Activated naive CD8-positive, alpha-beta T cell treated with anti-CD3 and anti-CD28 coated beads, Interleukin-2, amount 10 ng/mL, durations not matched to agents 7 days and 5 days (primary cell): Measurements from ENCODE around the gene CCDC30. TPM values are rescaled to one million over a fixed set of nuclear protein-coding genes. Genes with fewer than 3 reads are reported as not detected.
A peak's percentile ranks its signal among the peaks of the same experiment; 100 is the strongest.
"Not testable (repeated sequence)": the region's sequence is repeated elsewhere in the genome, so short reads cannot be mapped to it uniquely, and the experiment has no call there.

Source experiments
- ATAC-seq: fragments of 150-1000 bp; cut with Tn5 transposase; one replicate; pipeline ENCODE4 v1.10.0; 2021; ENCODE audit warnings: low read depth, moderate library complexity
- POLR2A ChIA-PET: fragments of 350-600 bp; sonication (Branson Sonifier 250); formaldehyde crosslinking; loops from one replicate; lab custom pipeline; 2021; ENCODE audit warnings: antibody characterized with exemption; lab: Charles Lee
- DNase-seq: peaks from one replicate; pipeline ENCODE4 v3.0.0; 2021
- H3K27ac Mint-ChIP-seq: one replicate; pipeline ENCODE4 v1.8.0; 2022; ENCODE audit warnings: mild to moderate bottlenecking, mixed read lengths
- H3K27me3 Mint-ChIP-seq: one replicate; pipeline ENCODE4 v1.8.0; 2022; ENCODE audit warnings: mild to moderate bottlenecking, moderate library complexity, mixed read lengths
- H3K36me3 Mint-ChIP-seq: one replicate; pipeline ENCODE4 v1.8.0; 2021; ENCODE audit warnings: mild to moderate bottlenecking, mixed read lengths
- H3K4me1 Mint-ChIP-seq: one replicate; pipeline ENCODE4 v1.8.0; 2021; ENCODE audit warnings: mixed read lengths
- H3K4me3 Mint-ChIP-seq: one replicate; pipeline ENCODE4 v1.8.0; 2022; ENCODE audit warnings: mild to moderate bottlenecking, moderate library complexity, mixed read lengths
- H3K9me3 Mint-ChIP-seq: one replicate; pipeline ENCODE4 v1.8.0; 2021; ENCODE audit warnings: mixed read lengths
- total RNA-seq, 2 experiments: library from RNA; stranded (reverse); gene quantifications; one replicate each; pipeline ENCODE4 v1.2.3, GENCODE V29; 2021

CCDC30 gene
- total RNA-seq, 2 experiments from 2014 or later: 2.8 to 3.1 TPM

DNA sequence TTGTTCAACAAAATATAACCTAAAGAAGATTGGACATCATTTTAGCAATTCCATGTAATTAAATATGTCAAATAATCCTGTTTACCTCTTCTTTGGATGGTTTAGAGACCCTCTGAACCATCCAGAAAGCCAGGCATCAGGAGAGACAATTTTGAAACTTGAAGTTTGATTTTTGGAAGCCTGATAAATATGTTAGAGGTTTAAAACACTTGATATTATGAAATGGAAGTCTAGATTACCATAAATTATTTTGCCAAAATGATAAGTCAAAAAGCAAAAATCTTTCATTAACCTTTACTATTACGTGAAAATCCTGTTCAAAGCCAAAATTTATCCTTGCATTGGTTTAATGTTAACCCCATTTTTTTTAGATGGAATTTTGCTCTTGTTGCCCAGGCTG is 43.5 kb downstream of the CCDC30 start:
- DNase-seq (no peak), ATAC-seq (no peak)
- Mint-ChIP-seq H3K27me3 (no peaks in the 10 kb centered on the region), H3K27ac (no peak overlapping the region), H3K9me3 (peaks cover 27% of the 10 kb centered on the region), H3K4me3 (no peak overlapping the region), H3K36me3 (peaks cover 8% of the 10 kb centered on the region), H3K4me1 (no peaks in the 10 kb centered on the region)
- POLR2A ChIA-PET: no interaction called here

DNA sequence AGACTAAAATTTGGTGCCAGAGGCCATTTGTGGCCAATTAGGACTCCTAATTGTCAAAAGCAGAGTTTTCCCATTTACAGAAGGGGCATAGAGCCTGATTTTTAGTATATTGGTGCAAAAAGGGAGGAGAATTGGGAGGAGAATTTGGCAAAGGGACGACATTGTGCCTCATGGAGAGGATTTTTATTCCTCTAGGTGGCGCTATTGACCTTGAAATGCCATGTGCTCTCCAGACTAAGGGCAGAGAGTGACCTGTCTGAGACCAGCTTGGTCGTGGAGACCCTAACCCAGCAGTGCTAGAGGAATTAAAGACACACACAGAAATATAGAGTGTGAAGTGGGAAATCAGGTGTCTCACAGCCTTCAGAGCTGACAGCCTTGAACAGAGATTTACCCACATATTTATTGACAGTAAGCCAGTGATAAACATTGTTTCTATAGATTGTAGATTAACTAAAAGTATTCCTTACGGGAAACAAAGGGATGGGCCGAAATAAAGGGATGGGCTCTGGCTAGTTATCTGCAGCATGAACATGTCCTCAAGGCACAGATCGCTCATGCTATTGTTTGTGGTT is 48.6 kb downstream of the CCDC30 start:
- POLR2A ChIA-PET, H3K27ac Mint-ChIP-seq, H3K27me3 Mint-ChIP-seq, H3K4me1 Mint-ChIP-seq, ATAC-seq, DNase-seq, H3K4me3 Mint-ChIP-seq: not testable (repeated sequence)
- Mint-ChIP-seq H3K9me3 (peaks cover 31% of the 10 kb centered on the region), H3K36me3 (peaks cover 13% of the 10 kb centered on the region)

DNA sequence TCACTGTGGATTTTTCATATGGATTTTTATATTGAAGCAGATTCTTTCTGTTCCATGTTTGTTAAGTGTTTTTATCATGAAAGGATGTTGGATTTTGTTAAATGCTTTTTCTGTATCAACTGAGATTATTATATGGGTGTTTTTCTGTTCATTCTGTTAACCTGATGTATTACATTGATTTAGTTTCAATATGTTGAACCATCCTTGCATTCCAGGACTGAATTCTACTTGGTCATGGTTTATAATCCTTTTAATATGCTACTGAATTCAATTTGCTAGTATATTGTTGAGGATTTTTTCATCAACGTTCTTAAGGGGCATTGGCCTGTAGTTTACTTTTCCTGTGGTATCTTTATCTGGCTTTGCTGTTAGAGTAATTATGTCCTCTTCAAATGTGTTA is 55.8 kb downstream of the CCDC30 start:
- Mint-ChIP-seq H3K4me1 (no peaks in the 10 kb centered on the region), H3K4me3 (no peak overlapping the region), H3K27ac (no peak overlapping the region), H3K36me3 (peaks cover 18% of the 10 kb centered on the region), H3K27me3 (no peaks in the 10 kb centered on the region), H3K9me3 (peaks cover 30% of the 10 kb centered on the region)
- POLR2A ChIA-PET: no interaction called here
- ATAC-seq (no peak), DNase-seq (no peak)

DNA sequence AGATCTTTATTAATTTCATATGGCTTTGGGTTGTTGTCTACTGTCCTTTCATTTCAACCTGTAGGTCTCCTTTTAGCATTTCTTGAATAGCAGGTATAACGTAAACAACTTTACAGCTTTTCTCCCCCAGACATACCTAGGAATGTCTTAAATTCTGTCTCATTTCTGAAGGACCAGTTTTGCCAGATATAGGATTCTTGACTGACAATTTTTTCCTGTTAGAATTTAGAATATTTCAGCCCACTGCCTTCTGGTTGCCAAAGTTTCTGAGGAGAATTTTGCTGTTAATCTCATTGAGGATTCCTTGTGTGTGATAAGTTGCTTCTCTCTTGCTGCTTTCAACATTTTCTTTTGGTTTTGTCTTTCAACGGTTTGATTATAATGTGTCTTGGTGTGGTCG is 60.1 kb downstream of the CCDC30 start:
- no peaks in the 10 kb centered on the region for H3K27me3 Mint-ChIP-seq
- no peak overlapping the region for H3K4me3 Mint-ChIP-seq
- H3K4me1 Mint-ChIP-seq: peaks cover 6% of the 10 kb centered on the region
- no peak overlapping the region for H3K27ac Mint-ChIP-seq
- DNase-seq (no peak), ATAC-seq (no peak)
- peaks cover 16% of the 10 kb centered on the region for H3K36me3 Mint-ChIP-seq
- POLR2A ChIA-PET: no interaction called here
- H3K9me3 Mint-ChIP-seq: peaks cover 28% of the 10 kb centered on the region

DNA sequence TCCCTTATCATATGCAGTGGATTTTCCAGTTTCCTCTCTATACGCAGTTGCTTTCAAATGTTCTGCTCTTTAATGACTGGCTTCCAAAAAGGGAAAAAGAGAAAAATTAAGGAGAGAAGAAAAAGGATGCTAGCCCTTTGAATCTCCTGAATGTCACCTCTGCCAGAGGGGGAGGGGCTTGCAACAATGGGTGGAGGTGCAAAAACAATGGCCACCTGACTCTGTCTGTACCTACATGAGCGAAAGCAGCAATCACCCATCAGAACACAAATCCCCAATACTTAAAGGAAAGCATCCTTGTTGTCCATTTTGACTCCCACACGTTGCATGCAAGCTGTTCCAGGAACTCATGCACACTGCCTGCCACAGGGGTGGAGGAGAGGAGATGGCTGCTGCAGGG is 61.2 kb downstream of the CCDC30 start:
- Mint-ChIP-seq H3K4me3 (no peak overlapping the region), H3K4me1 (peaks cover 11% of the 10 kb centered on the region), H3K27ac (no peak overlapping the region), H3K9me3 (peaks cover 24% of the 10 kb centered on the region), H3K27me3 (no peaks in the 10 kb centered on the region), H3K36me3 (peaks cover 17% of the 10 kb centered on the region)
- POLR2A ChIA-PET: no interaction called here
- ATAC-seq (no peak), DNase-seq (no peak)

DNA sequence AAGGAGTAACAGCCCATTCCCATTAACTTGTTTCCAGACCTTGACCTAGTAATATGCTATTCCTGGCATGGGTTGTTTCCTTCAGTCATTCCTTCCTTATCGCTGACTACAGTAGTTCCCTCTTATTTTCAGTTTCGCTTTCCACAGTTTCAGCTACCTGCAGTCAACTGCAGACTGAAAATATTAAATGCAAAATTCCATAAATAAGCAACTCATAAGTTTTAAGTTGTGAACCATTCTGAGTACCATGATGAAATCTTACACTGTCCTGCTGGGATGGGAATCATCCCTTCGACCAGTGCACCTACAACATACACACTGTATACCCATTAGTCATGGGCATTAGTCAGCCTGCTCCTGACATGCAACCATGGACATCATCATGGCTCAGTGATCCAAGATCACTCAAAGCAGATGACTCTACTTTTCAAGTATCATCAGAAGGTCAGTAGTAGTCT is 66.7 kb downstream of the CCDC30 start:
- H3K4me1 Mint-ChIP-seq: peaks cover 18% of the 10 kb centered on the region
- DNase-seq (no peak), ATAC-seq (peak; percentile 56)
- H3K4me3 Mint-ChIP-seq: peak overlapping the region; percentile 74
- POLR2A ChIA-PET: interaction anchor here (1.4 kb wide), 1 partner anchor 72 kb away, joined by 3 read pairs; no protein-coding TSS in a partner anchor
- H3K36me3 Mint-ChIP-seq: peaks cover 11% of the 10 kb centered on the region
- H3K27me3 Mint-ChIP-seq: peaks cover 3% of the 10 kb centered on the region
- peaks cover 7% of the 10 kb centered on the region for H3K9me3 Mint-ChIP-seq
- peak overlapping the region; percentile 76 for H3K27ac Mint-ChIP-seq

DNA sequence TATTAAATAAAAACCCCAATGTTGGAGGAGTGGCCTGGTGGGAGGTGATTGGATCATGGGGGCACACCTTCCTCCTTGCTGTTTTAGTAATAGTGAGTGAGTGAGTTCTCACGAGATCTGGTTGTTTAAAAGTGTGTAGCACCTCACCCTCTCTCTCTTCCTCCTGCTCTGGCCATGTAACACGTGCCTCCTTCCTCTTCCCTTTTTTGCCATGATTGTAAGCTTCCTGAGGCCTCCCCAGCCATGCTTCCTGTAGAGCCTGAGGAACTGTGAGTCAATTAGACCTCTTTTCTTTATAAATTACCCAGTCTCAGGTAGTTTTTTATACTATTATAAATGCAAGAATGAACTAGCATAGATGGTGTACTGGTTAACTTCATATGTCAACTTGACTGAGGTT is 68.0 kb downstream of the CCDC30 start:
- no peak for ATAC-seq
- Mint-ChIP-seq H3K36me3 (peaks cover 11% of the 10 kb centered on the region), H3K27ac (no peak overlapping the region), H3K27me3 (peaks cover 3% of the 10 kb centered on the region), H3K4me3 (no peak overlapping the region), H3K4me1 (peaks cover 18% of the 10 kb centered on the region), H3K9me3 (peaks cover 6% of the 10 kb centered on the region)
- POLR2A ChIA-PET: interaction anchor here (1.4 kb wide), 1 partner anchor 74 kb away, joined by 3 read pairs; no protein-coding TSS in a partner anchor
- DNase-seq: no peak

DNA sequence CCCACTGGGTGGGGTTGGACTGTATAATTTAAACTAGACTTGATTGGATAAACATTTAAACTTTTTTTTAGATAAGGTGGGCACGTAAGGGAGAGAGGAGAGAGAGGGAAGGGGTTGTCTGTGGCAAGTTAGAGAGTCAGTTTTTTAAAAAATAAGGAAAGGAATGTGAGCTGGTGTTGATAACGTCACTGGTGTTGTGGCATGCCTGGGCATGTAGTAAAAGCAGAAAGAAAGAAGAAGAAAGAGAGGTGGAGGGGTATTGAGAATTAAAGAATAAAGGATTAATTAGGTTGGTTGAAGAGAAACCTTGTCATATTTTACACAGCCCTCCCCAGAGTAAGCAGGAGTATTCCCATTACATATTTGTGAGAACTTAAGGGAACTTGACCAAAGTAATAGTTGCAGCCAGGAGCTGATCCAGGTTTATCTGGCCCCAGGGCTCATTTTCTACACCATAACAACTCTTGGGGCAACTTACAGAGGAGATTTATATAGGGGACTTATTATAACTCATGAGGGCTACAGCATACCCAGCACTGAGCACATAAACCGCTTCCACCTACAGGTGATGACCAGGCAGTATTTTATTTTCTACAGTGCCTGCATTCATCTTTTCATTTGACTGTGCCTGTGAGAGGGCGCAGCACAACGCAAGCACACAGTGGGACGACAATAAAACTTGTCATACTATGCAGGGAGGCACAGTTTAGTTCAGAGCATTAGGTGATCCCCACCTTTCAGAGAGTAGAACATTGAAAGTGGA is 70.2 kb downstream of the CCDC30 start:
- no peak for DNase-seq
- Mint-ChIP-seq H3K27me3 (peaks cover 3% of the 10 kb centered on the region), H3K4me3 (no peak overlapping the region), H3K9me3 (peaks cover 4% of the 10 kb centered on the region), H3K4me1 (peaks cover 13% of the 10 kb centered on the region), H3K36me3 (peaks cover 7% of the 10 kb centered on the region), H3K27ac (no peak overlapping the region)
- no peak for ATAC-seq
- POLR2A ChIA-PET: no interaction called here

DNA sequence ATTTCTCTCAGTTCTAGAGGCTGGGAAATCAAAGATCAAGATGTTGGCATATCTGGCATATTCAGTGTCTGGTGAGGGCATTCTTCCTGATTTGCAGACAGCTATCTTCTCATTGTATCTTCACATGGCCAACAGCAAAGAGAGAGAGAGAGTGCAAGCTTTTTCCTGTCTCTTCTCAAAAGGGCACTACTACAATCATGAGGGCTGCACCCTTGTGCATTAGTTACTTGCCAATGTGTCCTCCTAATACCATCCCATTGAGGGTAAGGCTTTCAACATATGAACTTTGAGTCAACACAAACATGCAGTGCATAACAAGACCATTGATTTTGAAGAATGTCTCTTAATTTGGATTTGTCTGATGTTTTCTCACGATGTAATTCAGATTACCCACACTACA is 78.0 kb downstream of the CCDC30 start:
- ATAC-seq (no peak), DNase-seq (no peak)
- POLR2A ChIA-PET: no interaction called here
- Mint-ChIP-seq H3K4me3 (no peak overlapping the region), H3K4me1 (peaks cover 2% of the 10 kb centered on the region), H3K9me3 (peaks cover 2% of the 10 kb centered on the region), H3K27ac (no peak overlapping the region), H3K36me3 (peaks cover 1% of the 10 kb centered on the region), H3K27me3 (no peaks in the 10 kb centered on the region)

DNA sequence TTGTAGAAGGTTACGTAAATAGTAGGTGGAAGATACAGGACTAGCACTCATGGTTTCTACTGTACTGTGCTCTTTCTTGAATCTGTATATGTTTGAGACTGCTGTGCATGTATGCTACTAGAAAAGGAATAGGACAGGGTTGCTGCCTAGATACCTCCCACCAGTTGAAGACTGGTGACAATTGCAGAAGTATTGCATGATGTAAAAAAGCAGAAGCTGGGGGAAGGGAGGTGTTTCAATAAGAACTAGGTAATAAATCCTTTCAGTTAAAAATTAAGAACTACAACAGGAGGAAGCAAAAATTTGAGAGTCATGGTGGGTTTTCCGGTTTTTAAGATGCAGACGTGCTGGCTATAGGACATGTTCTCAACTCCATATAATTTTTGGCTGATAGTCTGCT is 88.1 kb downstream of the CCDC30 start:
- Mint-ChIP-seq H3K4me1 (no peaks in the 10 kb centered on the region), H3K9me3 (peaks cover 3% of the 10 kb centered on the region), H3K36me3 (no peaks in the 10 kb centered on the region), H3K4me3 (no peak overlapping the region), H3K27ac (no peak overlapping the region), H3K27me3 (no peaks in the 10 kb centered on the region)
- POLR2A ChIA-PET: no interaction called here
- ATAC-seq: no peak
- DNase-seq: no peak

DNA sequence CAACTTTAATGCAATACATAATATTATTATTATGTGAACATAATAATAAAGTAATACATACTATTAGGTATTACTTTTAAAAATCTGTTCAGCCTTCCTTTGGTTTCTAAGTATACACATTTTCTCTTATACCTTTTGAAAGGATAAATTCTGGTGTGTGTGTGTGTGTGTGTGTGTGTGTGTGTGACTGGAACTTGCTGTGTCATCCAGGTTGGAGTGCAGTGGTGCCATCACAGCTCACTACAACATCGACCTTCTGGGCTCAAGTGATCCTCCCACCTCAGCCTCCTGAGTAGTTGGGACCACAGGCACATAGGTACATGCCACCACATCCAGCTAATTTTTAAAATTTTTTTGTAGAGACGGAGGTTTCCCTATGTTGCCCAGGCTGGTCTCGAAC is 88.5 kb downstream of the CCDC30 start:
- Mint-ChIP-seq H3K36me3 (no peaks in the 10 kb centered on the region), H3K27me3 (no peaks in the 10 kb centered on the region), H3K4me1 (no peaks in the 10 kb centered on the region), H3K27ac (no peak overlapping the region), H3K4me3 (no peak overlapping the region), H3K9me3 (peaks cover 3% of the 10 kb centered on the region)
- POLR2A ChIA-PET: no interaction called here
- ATAC-seq (no peak), DNase-seq (no peak)

DNA sequence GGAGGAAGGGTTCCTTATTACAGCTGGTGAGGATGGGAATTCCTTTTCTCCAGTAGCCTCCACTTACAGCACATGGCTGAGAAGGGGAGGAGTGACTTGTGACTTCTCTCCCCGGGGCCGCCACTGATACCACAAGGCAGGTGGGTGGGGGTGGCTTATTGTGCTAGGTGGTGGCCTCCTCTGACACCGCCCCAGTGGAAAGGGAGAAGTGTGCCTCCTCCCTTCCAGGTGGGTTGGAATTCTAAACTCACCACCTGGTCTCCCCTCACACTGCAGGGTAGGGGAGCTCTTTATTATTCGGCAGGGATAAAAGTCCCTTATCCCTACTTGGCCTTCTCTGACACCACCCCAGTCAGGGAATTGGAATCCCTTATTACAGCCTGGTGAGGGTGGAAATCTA is 89.5 kb downstream of the CCDC30 start:
- POLR2A ChIA-PET: no interaction called here
- no peak overlapping the region for H3K4me3 Mint-ChIP-seq
- no peak overlapping the region for H3K27ac Mint-ChIP-seq

DNA sequence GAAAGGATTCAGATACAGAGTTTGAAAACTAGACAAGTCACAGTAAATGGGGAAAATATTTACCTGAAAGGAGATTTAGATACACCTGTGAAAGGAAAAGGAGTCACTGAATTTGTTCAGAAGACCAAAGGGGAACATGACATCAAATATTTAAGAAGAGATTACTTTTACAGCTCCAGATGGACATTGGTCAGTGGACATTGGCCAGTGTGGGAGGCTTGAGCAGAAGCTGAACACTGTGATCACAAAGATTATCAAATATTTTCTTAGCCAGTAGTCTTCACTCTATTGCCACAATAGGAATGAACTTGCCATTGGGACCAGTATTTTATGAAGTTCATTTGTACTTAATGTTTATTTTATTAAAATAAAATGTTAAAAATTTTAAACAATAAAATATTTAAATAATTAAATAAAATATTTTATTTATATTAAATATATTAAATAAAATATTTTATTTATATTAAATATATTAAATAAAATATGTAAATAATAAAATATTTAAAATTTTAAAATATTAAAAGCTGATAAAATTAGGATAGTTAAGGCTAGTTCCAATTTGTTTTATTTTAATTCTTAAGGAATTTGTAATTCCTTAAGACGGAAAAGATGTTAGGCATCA is 94.3 kb downstream of the CCDC30 start:
- POLR2A ChIA-PET: no interaction called here
- Mint-ChIP-seq H3K36me3 (no peaks in the 10 kb centered on the region), H3K27me3 (peaks cover 2% of the 10 kb centered on the region), H3K4me1 (no peaks in the 10 kb centered on the region), H3K27ac (no peak overlapping the region), H3K9me3 (peaks cover 6% of the 10 kb centered on the region), H3K4me3 (no peak overlapping the region)
- ATAC-seq: no peak
- DNase-seq: no peak

More for the DNA sequence above, 89.5 kb downstream of the CCDC30 start:
- ATAC-seq (no peak), DNase-seq (no peak)
- Mint-ChIP-seq H3K27me3 (no peaks in the 10 kb centered on the region), H3K36me3 (no peaks in the 10 kb centered on the region), H3K9me3 (peaks cover 3% of the 10 kb centered on the region), H3K4me1 (no peaks in the 10 kb centered on the region)

DNA sequence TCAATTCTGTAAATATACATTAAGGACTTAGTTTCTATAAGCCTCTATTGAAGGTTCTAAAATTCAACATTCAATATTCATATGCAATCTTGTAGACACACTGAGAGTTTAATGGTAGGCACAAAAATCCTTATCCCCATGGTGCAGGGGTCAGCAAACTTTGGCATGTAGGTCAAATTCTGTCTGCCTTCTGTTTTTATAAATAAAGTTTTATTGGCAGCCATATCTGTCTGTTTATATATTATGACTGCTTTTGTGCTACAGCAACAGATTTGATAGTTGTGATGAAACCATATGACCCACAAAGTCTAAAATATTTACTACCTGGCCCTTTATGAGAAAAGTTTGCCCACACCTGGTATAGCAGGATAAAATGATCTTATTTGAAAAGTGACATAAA is 104.0 kb downstream of the CCDC30 start:
- H3K27me3 Mint-ChIP-seq: no peaks in the 10 kb centered on the region
- H3K4me1 Mint-ChIP-seq: no peaks in the 10 kb centered on the region
- no peaks in the 10 kb centered on the region for H3K9me3 Mint-ChIP-seq
- no peak overlapping the region for H3K4me3 Mint-ChIP-seq
- ATAC-seq (no peak), DNase-seq (no peak)
- H3K36me3 Mint-ChIP-seq: no peaks in the 10 kb centered on the region
- H3K27ac Mint-ChIP-seq: no peak overlapping the region
- POLR2A ChIA-PET: no interaction called here
